Measurements from ENCODE around the gene NANS. TPM values are rescaled to one million over a fixed set of nuclear protein-coding genes. Genes with fewer than 3 reads are reported as not detected.

NANS gene
- total and polyA plus RNA-seq, 5 donors = 25.0 to 37.2 (median 32.0) TPM

DNA sequence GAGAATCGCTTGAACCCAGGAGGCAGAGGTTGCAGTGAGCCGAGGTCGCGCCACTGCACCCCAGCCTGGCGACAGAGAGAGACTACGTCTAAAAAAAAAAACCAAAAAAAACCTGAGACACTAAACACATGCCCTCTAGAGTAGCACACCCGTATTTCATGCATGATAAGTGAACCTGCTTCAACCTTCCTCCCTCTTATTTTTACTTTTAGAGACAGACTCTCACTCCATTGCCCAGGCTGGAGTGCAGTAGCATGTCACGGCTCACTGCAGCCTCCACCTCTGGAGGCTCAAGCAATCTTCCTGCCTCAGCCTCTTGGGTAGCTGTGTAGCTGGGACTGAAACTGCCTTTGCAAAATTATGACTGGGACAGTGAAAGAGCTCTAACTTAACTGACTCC, 17.6 kb upstream of the NANS start:
- Histone ChIP-seq H3K4me3 (ENCODE audit: low read length) (no peak overlapping the region), H3K27ac (ENCODE audit: low read length) (no peak overlapping the region), H3K4me1 (ENCODE audit: control insufficient read depth, insufficient read depth, low read length) (peaks cover 4% of the 10 kb centered on the region), H3K9me3 (ENCODE audit: control insufficient read depth, low read length) (no peaks in the 10 kb centered on the region), H3K27me3 (ENCODE audit: control insufficient read depth, insufficient read depth) (no peaks in the 10 kb centered on the region)
- DNase-seq (no peak), ATAC-seq (no peak)
- WGBS = 76% methylated on average over 8 of the region's 8 CpGs
- intact Hi-C loops (cut with DNase I) = loop anchor here in 2 of 4 donors (5.0 to 10.0 kb wide), 3 partner anchors 54 to 117 kb away; partner anchors contain the start of genes TRMO (in 2 of the 2) and ANP32B (in 1 of the 2)

GRCh38 chr9:98039607-98040017, 16.9 kb upstream of the NANS start:
- no peak for ATAC-seq
- Histone ChIP-seq H3K4me3 (ENCODE audit: low read length) (no peak overlapping the region), H3K4me1 (ENCODE audit: control insufficient read depth, insufficient read depth, low read length) (peaks cover 4% of the 10 kb centered on the region), H3K9me3 (ENCODE audit: control insufficient read depth, low read length) (no peaks in the 10 kb centered on the region), H3K27ac (ENCODE audit: low read length) (no peak overlapping the region), H3K27me3 (ENCODE audit: control insufficient read depth, insufficient read depth) (no peaks in the 10 kb centered on the region)
- DNase-seq = no peak
- 70% methylated on average over 10 of the region's 10 CpGs for WGBS
- intact Hi-C loops (cut with DNase I) = loop anchor here in 2 of 4 donors (5.0 to 10.0 kb wide), 3 partner anchors 55 to 117 kb away; partner anchors contain the start of genes TRMO (in 2 of the 2) and ANP32B (in 1 of the 2)

GRCh38 chr9:98040212-98040611, 16.3 kb upstream of the NANS start:
- Histone ChIP-seq H3K27ac (ENCODE audit: low read length) (no peak overlapping the region), H3K9me3 (ENCODE audit: control insufficient read depth, low read length) (no peaks in the 10 kb centered on the region), H3K4me3 (ENCODE audit: low read length) (no peak overlapping the region), H3K4me1 (ENCODE audit: control insufficient read depth, insufficient read depth, low read length) (peaks cover 4% of the 10 kb centered on the region), H3K27me3 (ENCODE audit: control insufficient read depth, insufficient read depth) (no peaks in the 10 kb centered on the region)
- DNase-seq (no peak), ATAC-seq (no peak)
- 94% methylated on average over 6 of the region's 6 CpGs for WGBS
- intact Hi-C loops (cut with DNase I) = no loop called here

DNA sequence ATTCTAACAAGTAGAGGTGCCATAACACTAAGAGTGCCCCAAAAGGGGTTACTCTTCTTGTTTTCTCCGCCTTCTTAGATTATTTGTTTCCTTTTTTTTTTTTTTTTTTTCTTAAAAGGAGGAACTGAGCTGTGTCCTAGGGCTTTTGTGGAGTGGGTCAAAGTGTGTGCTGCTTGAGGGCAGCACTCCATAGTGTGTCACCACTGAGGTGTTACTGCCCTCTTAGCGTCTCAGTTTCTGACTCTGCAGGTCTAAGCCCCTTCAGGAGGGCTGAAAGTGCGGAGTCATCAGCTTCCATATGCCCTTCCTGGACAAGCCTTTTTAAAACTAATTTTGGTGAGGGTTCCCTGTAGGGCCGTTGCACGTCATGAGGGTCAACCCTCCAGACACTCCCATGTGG, 12.6 kb upstream of the NANS start:
- Histone ChIP-seq H3K4me3 (ENCODE audit: low read length) (no peak overlapping the region), H3K4me1 (ENCODE audit: control insufficient read depth, insufficient read depth, low read length) (no peaks in the 10 kb centered on the region), H3K9me3 (ENCODE audit: control insufficient read depth, low read length) (no peaks in the 10 kb centered on the region), H3K27ac (ENCODE audit: low read length) (no peak overlapping the region), H3K27me3 (ENCODE audit: control insufficient read depth, insufficient read depth) (no peaks in the 10 kb centered on the region)
- WGBS = 77% methylated on average over 5 of the region's 5 CpGs
- no peak for DNase-seq
- no peak for ATAC-seq
- intact Hi-C loops (cut with DNase I) = no loop called here

- Histone ChIP-seq H3K9me3 (ENCODE audit: control insufficient read depth, low read length) (no peaks in the 10 kb centered on the region), H3K27me3 (ENCODE audit: control insufficient read depth, insufficient read depth) (no peaks in the 10 kb centered on the region), H3K27ac (ENCODE audit: low read length) (no peak overlapping the region), H3K4me3 (ENCODE audit: low read length) (peak overlapping the region; percentile 10), H3K4me1 (ENCODE audit: control insufficient read depth, insufficient read depth, low read length) (no peaks in the 10 kb centered on the region)
- WGBS = 69% methylated on average over 6 of the region's 6 CpGs
- ATAC-seq (no peak), DNase-seq (no peak)
- intact Hi-C loops (cut with DNase I) = no loop called here
Measured at GRCh38 chr9:98045234-98046179, 11.0 kb upstream of the NANS start.

- DNase-seq (no peak), ATAC-seq (no peak)
- WGBS = 95% methylated on average over 9 of the region's 9 CpGs
- Histone ChIP-seq H3K27me3 (ENCODE audit: control insufficient read depth, insufficient read depth) (no peaks in the 10 kb centered on the region), H3K4me3 (ENCODE audit: low read length) (no peak overlapping the region), H3K4me1 (ENCODE audit: control insufficient read depth, insufficient read depth, low read length) (no peaks in the 10 kb centered on the region), H3K9me3 (ENCODE audit: control insufficient read depth, low read length) (no peaks in the 10 kb centered on the region), H3K27ac (ENCODE audit: low read length) (no peak overlapping the region)
- intact Hi-C loops (cut with DNase I) = no loop called here
Measured at GRCh38 chr9:98046180-98046543, 10.4 kb upstream of the NANS start.

GRCh38 chr9:98047002-98047401, 9.5 kb upstream of the NANS start:
- no peak overlapping the region for H3K4me3 ChIP-seq (ENCODE audit: low read length)
- no peaks in the 10 kb centered on the region for H3K4me1 ChIP-seq (ENCODE audit: control insufficient read depth, insufficient read depth, low read length)
- WGBS = 83% methylated on average over 5 of the region's 5 CpGs
- H3K27ac ChIP-seq (ENCODE audit: low read length) = no peak overlapping the region
- no peaks in the 10 kb centered on the region for H3K9me3 ChIP-seq (ENCODE audit: control insufficient read depth, low read length)
- no peak for DNase-seq
- H3K27me3 ChIP-seq (ENCODE audit: control insufficient read depth, insufficient read depth) = no peaks in the 10 kb centered on the region
- intact Hi-C loops (cut with DNase I) = no loop called here
- ATAC-seq = no peak

- H3K27me3 ChIP-seq (ENCODE audit: control insufficient read depth, insufficient read depth) = no peaks in the 10 kb centered on the region
- H3K9me3 ChIP-seq (ENCODE audit: control insufficient read depth, low read length) = no peaks in the 10 kb centered on the region
- H3K4me3 ChIP-seq (ENCODE audit: low read length) = no peak overlapping the region
- WGBS = 75% methylated on average over 1 of the region's 1 CpG
- no peak overlapping the region for H3K27ac ChIP-seq (ENCODE audit: low read length)
- no peak for ATAC-seq
- intact Hi-C loops (cut with DNase I) = no loop called here
- H3K4me1 ChIP-seq (ENCODE audit: control insufficient read depth, insufficient read depth, low read length) = no peaks in the 10 kb centered on the region
- no peak for DNase-seq
Measured at GRCh38 chr9:98049288-98050072, 7.1 kb upstream of the NANS start.

DNA sequence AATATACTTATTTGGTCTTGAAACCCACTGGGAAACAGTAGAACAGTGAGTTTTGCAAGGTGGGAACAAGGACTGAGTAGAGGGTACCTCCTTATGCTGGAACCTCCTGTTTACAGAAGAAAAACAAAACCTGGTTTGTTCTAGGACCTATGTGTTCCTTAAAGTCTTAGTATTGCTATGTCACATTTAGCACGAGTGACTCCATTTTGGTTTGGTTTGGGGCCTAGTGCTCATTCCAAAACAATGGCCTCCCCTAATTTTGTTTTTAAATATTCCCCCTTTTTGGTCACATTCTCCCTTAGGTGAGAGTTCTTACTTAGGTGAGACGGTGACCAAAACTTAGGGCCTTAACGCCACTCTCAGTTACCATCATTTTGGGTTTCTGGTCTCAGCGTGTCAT, 6.2 kb upstream of the NANS start:
- 95% methylated on average over 4 of the region's 4 CpGs for WGBS
- Histone ChIP-seq H3K27me3 (ENCODE audit: control insufficient read depth, insufficient read depth) (no peaks in the 10 kb centered on the region), H3K4me3 (ENCODE audit: low read length) (no peak overlapping the region), H3K9me3 (ENCODE audit: control insufficient read depth, low read length) (no peaks in the 10 kb centered on the region), H3K4me1 (ENCODE audit: control insufficient read depth, insufficient read depth, low read length) (no peaks in the 10 kb centered on the region), H3K27ac (ENCODE audit: low read length) (no peak overlapping the region)
- intact Hi-C loops (cut with DNase I) = no loop called here
- ATAC-seq (no peak), DNase-seq (no peak)

DNA sequence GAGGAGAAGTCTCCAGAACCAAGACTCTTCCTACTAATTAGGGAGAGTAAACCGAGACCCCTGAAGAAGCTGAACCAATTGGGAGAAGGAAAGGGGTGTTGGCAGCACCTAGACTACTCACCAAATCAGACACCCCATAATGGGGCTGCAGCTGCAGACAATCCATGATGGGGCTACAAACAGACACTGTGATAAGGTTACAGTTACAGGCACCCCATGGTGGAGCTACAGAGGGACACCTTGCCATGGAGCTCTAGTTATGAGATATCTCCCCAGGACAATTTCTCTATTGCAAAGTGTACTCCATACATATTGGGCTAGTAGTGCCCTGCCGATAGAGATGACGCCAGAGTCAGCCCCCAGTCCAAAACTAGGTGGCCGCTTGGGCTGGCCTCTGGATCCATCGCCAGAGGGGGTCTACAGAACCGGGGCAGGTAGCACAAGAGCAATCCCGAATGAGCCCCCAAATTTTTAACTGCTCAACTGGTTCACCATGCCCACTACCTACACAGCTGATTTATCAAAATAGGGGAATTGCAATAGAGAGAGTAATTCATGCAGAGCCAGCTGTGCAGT, 2.1 kb upstream of the NANS start:
- ATAC-seq = no peak
- no peaks in the 10 kb centered on the region for H3K27me3 ChIP-seq (ENCODE audit: control insufficient read depth, insufficient read depth)
- 95% methylated on average over 7 of the region's 7 CpGs for whole genome bisulfite sequencing
- intact Hi-C loops (cut with DNase I) = no loop called here
- H3K27ac ChIP-seq (ENCODE audit: low read length) = no peak overlapping the region
- H3K9me3 ChIP-seq (ENCODE audit: control insufficient read depth, low read length) = no peaks in the 10 kb centered on the region
- no peak overlapping the region for H3K4me3 ChIP-seq (ENCODE audit: low read length)
- DNase-seq = no peak
- H3K4me1 ChIP-seq (ENCODE audit: control insufficient read depth, insufficient read depth, low read length) = peaks cover 3% of the 10 kb centered on the region

All from right cardiac atrium (tissue), 5 donors.